Measurements from ENCODE around the gene TBC1D13. TPM values are rescaled to one million over a fixed set of nuclear protein-coding genes. Genes with fewer than 3 reads are reported as not detected.

TBC1D13 gene
- total and polyA plus RNA-seq, 2 of the 13 experiments (the other 11 are each of a cell fraction or from before 2014, with no cell fraction given) = 17.9 to 19.7 TPM

DNA sequence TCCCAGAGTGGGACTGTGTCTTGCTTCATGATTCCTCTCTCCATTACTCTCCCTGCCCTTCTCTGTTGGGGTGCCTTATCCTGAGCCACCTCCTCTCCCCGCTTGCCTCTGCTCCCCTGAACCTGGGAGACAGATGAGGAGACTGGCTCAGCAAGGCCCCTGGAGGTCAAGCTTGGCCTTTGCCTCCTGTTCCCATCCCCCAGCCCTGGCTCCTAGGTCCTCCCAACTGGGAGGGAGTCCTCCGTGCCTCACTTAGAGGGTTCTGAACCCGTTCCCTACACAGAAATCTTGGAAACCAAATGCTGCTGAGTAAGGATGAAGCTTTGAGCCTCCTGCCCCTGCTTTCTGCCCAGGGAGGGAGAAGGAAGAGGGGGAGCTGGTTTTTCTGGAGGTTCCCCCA is 21.5 kb downstream of the TBC1D13 start:
- Histone ChIP-seq H4K20me1 (ENCODE audit: insufficient read depth, low read length) (no peaks in the 10 kb centered on the region), H3K4me1 (ENCODE audit: insufficient read depth, low read length) (no peaks in the 10 kb centered on the region), H3K79me2 (ENCODE audit: insufficient read depth, low read length) (no peaks in the 10 kb centered on the region), H3K9me3 (ENCODE audit: low read length) (no peaks in the 10 kb centered on the region), H3K27me3 (ENCODE audit: control insufficient read depth in 1 of 2, insufficient read depth in 2 of 2, low read length in 2 of 2) (no peaks in the 10 kb centered on the region), H3K36me3 (replicated peaks in 1 of 2; ENCODE audit: control insufficient read depth in 1 of 2, insufficient read depth in 2 of 2, low read length in 2 of 2) (peaks cover 8 to 29% of the 10 kb centered on the region in 2 experiments; a peak in 4 of 5 replicates), H2AFZ (ENCODE audit: low read length) (no peak overlapping the region), H3K9ac (ENCODE audit: insufficient read depth, low read depth, low read length) (no peak overlapping the region), H3K27ac (ENCODE audit: extremely low read length, insufficient read depth, low read length) (no peak overlapping the region), H3K4me2 (ENCODE audit: low read depth, low read length) (no peak overlapping the region), H3K4me3 (replicated peaks in 1 of 3; ENCODE audit: insufficient read depth in 1 of 3, low read depth in 2 of 3, low read length in 3 of 3) (no peak overlapping the region)
- ChIA-PET CTCF (ENCODE audit: low intra/inter-chr PET ratio, low total read pairs) (no interaction called here), POLR2A (interaction anchor here (2.7 kb wide), 1 partner anchor 10 kb away, joined by 11 read pairs; the partner anchor contains the start of gene ENDOG)
- no peak for FAIRE-seq
- no peak for TF ChIP-seq TBX3 (IDR thresholded peaks at IDR 0.05; ENCODE audit: borderline replicate concordance)
- peak; percentile 75 for TF ChIP-seq ZNF263 (CRISPR knock-in tag; IDR thresholded peaks at IDR 0.05)
- intact Hi-C loops (cut with micrococcal nuclease; ENCODE audit: unreplicated experiment) = no loop called here
- no peak for DNase-seq (ENCODE audit: low spot score)
- ATAC-seq = no peak
- in situ Hi-C loops (cut with HindIII; ENCODE audit: extremely low pct_ligation_motif_present, low pct_unique_long_range_greater_than_20kb) = no loop called here
- 87% methylated on average over 1 of the region's 3 CpGs for WGBS (ENCODE audit: low lambda C conversion rate)
- no TSS peak for BruUV-seq (replicated peaks)

DNA sequence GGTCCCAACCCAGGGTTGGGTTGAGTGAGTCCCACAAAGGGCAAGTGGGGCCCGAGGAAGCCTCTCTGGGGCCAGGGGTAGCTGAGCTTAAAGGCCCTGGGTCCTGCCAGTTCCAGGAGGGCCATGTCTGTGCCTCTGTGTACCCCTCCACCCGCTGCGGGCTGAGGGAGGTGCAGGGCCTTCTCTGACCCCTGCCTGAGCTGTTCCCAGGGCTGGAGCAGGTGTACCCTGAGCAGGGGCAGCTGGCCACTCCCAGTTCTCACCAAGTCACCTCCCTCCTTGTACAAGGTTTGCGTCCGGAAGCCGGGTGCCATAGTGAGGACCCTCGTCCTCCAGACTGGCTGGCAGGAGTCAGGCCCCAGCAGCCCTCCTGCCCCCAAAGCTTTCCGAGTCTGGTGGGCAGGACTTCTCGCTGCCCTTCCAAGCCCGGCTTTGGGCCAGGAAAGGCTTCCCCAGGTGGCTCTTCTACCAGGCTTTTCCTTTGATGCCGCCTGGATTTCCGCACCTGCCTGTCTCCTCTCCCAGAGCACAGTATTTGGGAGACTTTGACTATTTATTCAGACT is 22.1 kb downstream of the TBC1D13 start:
- H3K4me2 ChIP-seq (ENCODE audit: low read depth, low read length) = no peak overlapping the region
- no peak overlapping the region for H3K4me3 ChIP-seq (replicated peaks in 1 of 3; ENCODE audit: insufficient read depth in 1 of 3, low read depth in 2 of 3, low read length in 3 of 3)
- no TSS peak for BruUV-seq (replicated peaks)
- ChIA-PET POLR2A (interaction anchor here (2.7 kb wide), 1 partner anchor 9 kb away, joined by 11 read pairs; the partner anchor contains the start of gene ENDOG), CTCF (ENCODE audit: low intra/inter-chr PET ratio, low total read pairs) (no interaction called here)
- H4K20me1 ChIP-seq (ENCODE audit: insufficient read depth, low read length) = no peaks in the 10 kb centered on the region
- no peak overlapping the region for H3K9ac ChIP-seq (ENCODE audit: insufficient read depth, low read depth, low read length)
- FAIRE-seq (no peak), ATAC-seq (peak; percentile 31; the same call in 2 of the 3 replicates), DNase-seq (ENCODE audit: low spot score) (no peak)
- in situ Hi-C loops (cut with HindIII; ENCODE audit: extremely low pct_ligation_motif_present, low pct_unique_long_range_greater_than_20kb) (no loop called here), intact Hi-C loops (cut with micrococcal nuclease; ENCODE audit: unreplicated experiment) (no loop called here)
- H2AFZ ChIP-seq (ENCODE audit: low read length) = no peak overlapping the region
- 87% methylated on average over 10 of the region's 12 CpGs for WGBS (ENCODE audit: low lambda C conversion rate)
- H3K27ac ChIP-seq (ENCODE audit: extremely low read length, insufficient read depth, low read length) = no peak overlapping the region
- peak; percentile 60 for TF ChIP-seq AGO2 (optimal IDR thresholded peaks at IDR 0.05; ENCODE audit: low read depth, low read length)
- TF ChIP-seq, protein P1, sequence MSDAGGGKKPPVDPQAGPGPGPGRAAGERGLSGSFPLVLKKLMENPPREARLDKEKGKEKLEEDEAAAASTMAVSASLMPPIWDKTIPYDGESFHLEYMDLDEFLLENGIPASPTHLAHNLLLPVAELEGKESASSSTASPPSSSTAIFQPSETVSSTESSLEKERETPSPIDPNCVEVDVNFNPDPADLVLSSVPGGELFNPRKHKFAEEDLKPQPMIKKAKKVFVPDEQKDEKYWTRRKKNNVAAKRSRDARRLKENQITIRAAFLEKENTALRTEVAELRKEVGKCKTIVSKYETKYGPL (CRISPR knock-in tag; IDR thresholded peaks at IDR 0.05) = no peak
- peaks cover 6 to 23% of the 10 kb centered on the region in 2 experiments; a peak in 4 of 5 replicates for H3K36me3 ChIP-seq (replicated peaks in 1 of 2; ENCODE audit: control insufficient read depth in 1 of 2, insufficient read depth in 2 of 2, low read length in 2 of 2)
- no peaks in the 10 kb centered on the region for H3K4me1 ChIP-seq (ENCODE audit: insufficient read depth, low read length)
- no peaks in the 10 kb centered on the region for H3K79me2 ChIP-seq (ENCODE audit: insufficient read depth, low read length)
- H3K27me3 ChIP-seq (ENCODE audit: control insufficient read depth in 1 of 2, insufficient read depth in 2 of 2, low read length in 2 of 2) = no peaks in the 10 kb centered on the region
- H3K9me3 ChIP-seq (ENCODE audit: low read length) = no peaks in the 10 kb centered on the region
